ENCODE data around the gene NTNG2.

The NTNG2 gene

GRCh38 chr9:132156262-132156661 is 5.6 kb upstream of the NTNG2 start:
- Histone ChIP-seq H3K4me2 (no peak overlapping the region; the same call in 1 of the 2 replicates), H3K4me3 (no peak overlapping the region), H3K4me1 (peaks cover 60% of the 10 kb centered on the region), H3K9me3 (no peaks in the 10 kb centered on the region), H3K9ac (no peak overlapping the region), H3K27me3 (no peaks in the 10 kb centered on the region), H3K36me3 (no peaks in the 10 kb centered on the region), H3K27ac (no peak overlapping the region), H4K20me1 (no peaks in the 10 kb centered on the region)
- TF ChIP-seq Cebpa-rat (IDR thresholded peaks at IDR 0.05): no peak

- Histone ChIP-seq H3K9ac (no peak overlapping the region), H4K20me1 (peaks cover 3% of the 10 kb centered on the region), H3K36me3 (no peaks in the 10 kb centered on the region), H3K27me3 (peaks cover 3% of the 10 kb centered on the region), H3K9me3 (no peaks in the 10 kb centered on the region), H3K4me3 (no peak overlapping the region), H3K4me2 (no peak overlapping the region), H3K4me1 (peaks cover 48% of the 10 kb centered on the region), H3K27ac (no peak overlapping the region)
- TF ChIP-seq Cebpa-rat (IDR thresholded peaks at IDR 0.05): no peak
Observed at GRCh38 chr9:132157347-132158116, 4.3 kb upstream of the NTNG2 start.

GRCh38 chr9:132160802-132161742 is 786 bp upstream of the NTNG2 start:
- Histone ChIP-seq H3K36me3 (0 out of 2 replicates have a peak, but pooled peaks cover under 1% of the 10 kb centered on the region), H3K27me3 (peaks cover 38% of the 10 kb centered on the region), H3K4me2 (peak overlapping the region; percentile 95), H3K9me3 (no peaks in the 10 kb centered on the region), H3K27ac (peak overlapping the region; percentile 86), H4K20me1 (peaks cover 38% of the 10 kb centered on the region), H3K4me3 (peak overlapping the region; percentile 89), H3K9ac (peak overlapping the region; percentile 82), H3K4me1 (peaks cover 54% of the 10 kb centered on the region)
- no peak for TF ChIP-seq Cebpa-rat (IDR thresholded peaks at IDR 0.05)

GRCh38 chr9:132162764-132163456 is 1.1 kb downstream of the NTNG2 start:
- no peaks in the 10 kb centered on the region for H3K9me3 ChIP-seq

GRCh38 chr9:132163457-132163875 is 1.6 kb downstream of the NTNG2 start:
- no peak for TF ChIP-seq Cebpa-rat (IDR thresholded peaks at IDR 0.05)
- Histone ChIP-seq H3K36me3 (peaks cover 21% of the 10 kb centered on the region), H3K27me3 (peaks cover 53% of the 10 kb centered on the region), H3K4me3 (peak overlapping the region; percentile 89), H3K4me1 (peaks cover 56% of the 10 kb centered on the region), H3K27ac (0 out of 2 replicates have a peak overlapping the region, but pooled peaks have one; percentile 27), H3K4me2 (peak overlapping the region; percentile 95), H3K9me3 (no peaks in the 10 kb centered on the region), H4K20me1 (peaks cover 62% of the 10 kb centered on the region), H3K9ac (peak overlapping the region; percentile 82)

More at GRCh38 chr9:132162764-132163456, 1.1 kb downstream of the NTNG2 start:
- Histone ChIP-seq H3K4me2 (peak overlapping the region; percentile 95), H3K27me3 (peaks cover 53% of the 10 kb centered on the region), H3K27ac (0 out of 2 replicates have a peak overlapping the region, but pooled peaks have one; percentile 27), H3K9ac (peak overlapping the region; percentile 82), H4K20me1 (peaks cover 56% of the 10 kb centered on the region), H3K4me3 (peak overlapping the region; percentile 89), H3K36me3 (peaks cover 18% of the 10 kb centered on the region), H3K4me1 (peaks cover 59% of the 10 kb centered on the region)
- no peak for TF ChIP-seq Cebpa-rat (IDR thresholded peaks at IDR 0.05)

- H3K4me3 ChIP-seq: peak overlapping the region; percentile 89
- H3K4me2 ChIP-seq: peak overlapping the region; percentile 95
- H3K36me3 ChIP-seq: peaks cover 21% of the 10 kb centered on the region
- no peak for TF ChIP-seq Cebpa-rat (IDR thresholded peaks at IDR 0.05)
- no peaks in the 10 kb centered on the region for H3K9me3 ChIP-seq
- H3K4me1 ChIP-seq: peaks cover 53% of the 10 kb centered on the region
- H4K20me1 ChIP-seq: peaks cover 68% of the 10 kb centered on the region
- 0 out of 2 replicates have a peak overlapping the region, but pooled peaks have one; percentile 82 for H3K9ac ChIP-seq
- H3K27me3 ChIP-seq: peaks cover 53% of the 10 kb centered on the region
- no peak overlapping the region for H3K27ac ChIP-seq
Observed at GRCh38 chr9:132163876-132164603, 2.2 kb downstream of the NTNG2 start.

GRCh38 chr9:132164604-132165362 is 2.9 kb downstream of the NTNG2 start:
- Histone ChIP-seq H3K27ac (no peak overlapping the region), H3K27me3 (peaks cover 53% of the 10 kb centered on the region), H3K4me3 (no peak overlapping the region), H3K4me2 (peak overlapping the region; percentile 95), H3K9ac (no peak overlapping the region), H4K20me1 (peaks cover 75% of the 10 kb centered on the region), H3K36me3 (peaks cover 21% of the 10 kb centered on the region), H3K4me1 (peaks cover 54% of the 10 kb centered on the region), H3K9me3 (no peaks in the 10 kb centered on the region)
- no peak for TF ChIP-seq Cebpa-rat (IDR thresholded peaks at IDR 0.05)

- peak overlapping the region; percentile 8; the same call in 1 of the 2 replicates for H3K4me2 ChIP-seq
- peaks cover 92% of the 10 kb centered on the region for H4K20me1 ChIP-seq
- no peak overlapping the region for H3K27ac ChIP-seq
- TF ChIP-seq Cebpa-rat (IDR thresholded peaks at IDR 0.05): no peak
- H3K9ac ChIP-seq: no peak overlapping the region
- no peak overlapping the region for H3K4me3 ChIP-seq
- H3K36me3 ChIP-seq: peaks cover 32% of the 10 kb centered on the region
- H3K27me3 ChIP-seq: peaks cover 53% of the 10 kb centered on the region
- H3K9me3 ChIP-seq: no peaks in the 10 kb centered on the region
- H3K4me1 ChIP-seq: peaks cover 54% of the 10 kb centered on the region
Observed at GRCh38 chr9:132166599-132166998, 4.7 kb downstream of the NTNG2 start.
